Measurements from ENCODE around the gene KCNQ1. TPM values are rescaled to one million over a fixed set of nuclear protein-coding genes. Genes with fewer than 3 reads are reported as not detected.

The KCNQ1 gene
- total RNA-seq, 4 donors from 2014 or later, result 5.6 to 46.8 (median 24.6) TPM

- H3K36me3 ChIP-seq, result no peaks in the 10 kb centered on the region
- intact Hi-C loops (cut with DNase I; ENCODE audit: low total_unique reads), result no loop called here
- no peaks in the 10 kb centered on the region for H3K9me3 ChIP-seq
- no peak overlapping the region for H3K4me3 ChIP-seq
- peaks cover 0 to 16% (median 11%) of the 10 kb centered on the region in 4 donors for H3K4me1 ChIP-seq
- in situ Hi-C loops (cut with MboI; ENCODE audit: low pct_ligation_motif_present in 1 of 4, low pct_unique_long_range_greater_than_20kb in 1 of 4, low sequenced_read_pairs in 3 of 4), result loop anchor here in 2 of 4 donors (10.0 to 25.0 kb wide), 3 partner anchors 87 to 457 kb away; partner anchors contain the start of gene CDKN1C (in 1 of the 2)
- TF ChIP-seq POLR2AphosphoS5 (IDR thresholded peaks at IDR 0.05), result no peak
- TF ChIP-seq EP300 (IDR thresholded peaks at IDR 0.05; ENCODE audit: low read depth), result no peak
- no peak for TF ChIP-seq POLR2A (IDR thresholded peaks at IDR 0.05)
- no peak for TF ChIP-seq CTCF (IDR thresholded peaks at IDR 0.05)
- 63 to 92% methylated on average over 3 to 4 of the region's 4 CpGs for WGBS, 2 donors (ENCODE audit: low coverage in 1 of 2)
- no peak for DNase-seq
- peaks cover 3% of the 10 kb centered on the region for H3K27me3 ChIP-seq
- H3K27ac ChIP-seq, result no peak overlapping the region
Measured at GRCh38 chr11:2437516-2437915, 7.3 kb upstream of the KCNQ1 start.

DNA sequence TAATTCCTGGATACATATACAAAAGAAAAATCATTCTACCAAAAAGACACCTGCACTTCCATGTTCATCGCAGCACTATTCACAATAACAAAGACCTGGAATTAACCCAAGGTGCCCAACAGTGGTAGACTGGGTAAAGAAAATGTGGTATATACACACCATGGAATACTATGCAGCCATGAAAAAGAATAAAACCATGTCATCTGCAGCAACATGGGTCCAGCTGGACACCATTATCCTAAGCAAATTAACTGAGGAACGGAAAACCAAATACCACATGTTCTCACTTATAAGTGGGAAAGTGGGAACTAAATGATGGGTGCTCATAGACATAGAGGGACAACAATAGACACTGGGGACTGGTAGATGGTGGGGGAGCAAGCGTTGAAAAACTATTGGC, 5.0 kb upstream of the KCNQ1 start:
- no peaks in the 10 kb centered on the region for H3K36me3 ChIP-seq
- WGBS, 2 donors (ENCODE audit: low coverage in 1 of 2), result 93 to 96% methylated on average over 3 of the region's 3 CpGs
- no peak overlapping the region for H3K27ac ChIP-seq
- no peak for DNase-seq
- H3K9me3 ChIP-seq, result no peaks in the 10 kb centered on the region
- intact Hi-C loops (cut with DNase I; ENCODE audit: low total_unique reads) (no loop called here), in situ Hi-C loops (cut with MboI; ENCODE audit: low pct_ligation_motif_present in 1 of 4, low pct_unique_long_range_greater_than_20kb in 1 of 4, low sequenced_read_pairs in 3 of 4) (loop anchor here in 2 of 4 donors (10.0 to 25.0 kb wide), 3 partner anchors 85 to 455 kb away; partner anchors contain the start of gene CDKN1C (in 1 of the 2))
- H3K4me1 ChIP-seq, result peaks cover 0 to 30% (median 19%) of the 10 kb centered on the region in 4 donors
- no peak for TF ChIP-seq POLR2AphosphoS5 (IDR thresholded peaks at IDR 0.05)
- peaks cover 13% of the 10 kb centered on the region for H3K27me3 ChIP-seq
- H3K4me3 ChIP-seq, result no peak overlapping the region

- TF ChIP-seq EP300 (IDR thresholded peaks at IDR 0.05; ENCODE audit: low read depth), result no peak
- TF ChIP-seq POLR2A (IDR thresholded peaks at IDR 0.05), result no peak
- TF ChIP-seq CTCF (IDR thresholded peaks at IDR 0.05), result no peak
- TF ChIP-seq POLR2AphosphoS5 (IDR thresholded peaks at IDR 0.05), result no peak
- no peaks in the 10 kb centered on the region for H3K36me3 ChIP-seq
- H3K4me3 ChIP-seq, result no peak overlapping the region
- H3K27ac ChIP-seq, result peak overlapping the region in 1 of 4 donors; percentile 51
- 68 to 81% methylated on average over 7 to 8 of the region's 8 CpGs for WGBS, 2 donors (ENCODE audit: low coverage in 1 of 2)
- peaks cover 0 to 32% (median 24%) of the 10 kb centered on the region in 4 donors for H3K4me1 ChIP-seq
- intact Hi-C loops (cut with DNase I; ENCODE audit: low total_unique reads), result no loop called here
- peaks cover 18% of the 10 kb centered on the region for H3K27me3 ChIP-seq
- DNase-seq, result no peak
- in situ Hi-C loops (cut with MboI; ENCODE audit: low pct_ligation_motif_present in 1 of 4, low pct_unique_long_range_greater_than_20kb in 1 of 4, low sequenced_read_pairs in 3 of 4), result loop anchor here in 1 of 4 donors (25.0 kb wide), 1 partner anchor 447 kb away; the partner anchor contains the start of gene CDKN1C
- H3K9me3 ChIP-seq, result no peaks in the 10 kb centered on the region
Measured at GRCh38 chr11:2440646-2441045, 4.2 kb upstream of the KCNQ1 start.

GRCh38 chr11:2441171-2441570, 3.6 kb upstream of the KCNQ1 start:
- Histone ChIP-seq H3K27ac (peak overlapping the region in 2 of 4 donors; percentile 9 to 51), H3K4me1 (peaks cover 0 to 38% (median 29%) of the 10 kb centered on the region in 4 donors), H3K36me3 (no peaks in the 10 kb centered on the region), H3K27me3 (peaks cover 19% of the 10 kb centered on the region), H3K4me3 (no peak overlapping the region), H3K9me3 (no peaks in the 10 kb centered on the region)
- in situ Hi-C loops (cut with MboI; ENCODE audit: low pct_ligation_motif_present in 1 of 4, low pct_unique_long_range_greater_than_20kb in 1 of 4, low sequenced_read_pairs in 3 of 4) (loop anchor here in 1 of 4 donors (25.0 kb wide), 1 partner anchor 446 kb away; the partner anchor contains the start of gene CDKN1C), intact Hi-C loops (cut with DNase I; ENCODE audit: low total_unique reads) (no loop called here)
- peak; percentile 73 for DNase-seq
- WGBS, 2 donors (ENCODE audit: low coverage in 1 of 2), result 45% methylated on average over 3 of the region's 4 CpGs; no CpG with 5 or more reads in 1 of the 2 donors
- TF ChIP-seq CTCF (IDR thresholded peaks at IDR 0.05), result no peak
- TF ChIP-seq POLR2A (IDR thresholded peaks at IDR 0.05), result no peak
- no peak for TF ChIP-seq POLR2AphosphoS5 (IDR thresholded peaks at IDR 0.05)
- no peak for TF ChIP-seq EP300 (IDR thresholded peaks at IDR 0.05; ENCODE audit: low read depth)
